Mononuclear cell (primary cell): ENCODE results near the gene FIBP. TPM values are rescaled to one million over a fixed set of nuclear protein-coding genes. Genes with fewer than 3 reads are reported as not detected.
"Not testable (repeated sequence)": the region's sequence is repeated elsewhere in the genome, so short reads cannot be mapped to it uniquely, and the experiment has no call there.

Source experiments
- H3K27me3 ChIP-seq: 2 replicates; pipeline ENCODE4 v1.6.0; 2011; ENCODE audit warnings: low read length, control low read depth; ENCODE audit not compliant: insufficient read depth
- H3K4me1 ChIP-seq: 2 replicates; pipeline ENCODE4 v1.5.1; 2011; ENCODE audit warnings: mild to moderate bottlenecking, low read length, control low read depth; ENCODE audit not compliant: insufficient read depth
- H3K4me3 ChIP-seq: 2 replicates; pipeline ENCODE4 v1.5.1; 2011; ENCODE audit warnings: mild to moderate bottlenecking, low read length, moderate library complexity
- H3K9me3 ChIP-seq: 2 replicates; pipeline ENCODE4 v1.5.1; 2011; ENCODE audit warnings: low read depth, mild to moderate bottlenecking, control low read depth, low read length
- total RNA-seq: library from RNA; depleted of rRNA; stranded (reverse); fragments of >200 nt; gene quantifications from one replicate; pipeline ENCODE4 v1.2.3, GENCODE V29; 2012

FIBP gene
- total RNA-seq, 1 donor: 40.3 TPM

DNA sequence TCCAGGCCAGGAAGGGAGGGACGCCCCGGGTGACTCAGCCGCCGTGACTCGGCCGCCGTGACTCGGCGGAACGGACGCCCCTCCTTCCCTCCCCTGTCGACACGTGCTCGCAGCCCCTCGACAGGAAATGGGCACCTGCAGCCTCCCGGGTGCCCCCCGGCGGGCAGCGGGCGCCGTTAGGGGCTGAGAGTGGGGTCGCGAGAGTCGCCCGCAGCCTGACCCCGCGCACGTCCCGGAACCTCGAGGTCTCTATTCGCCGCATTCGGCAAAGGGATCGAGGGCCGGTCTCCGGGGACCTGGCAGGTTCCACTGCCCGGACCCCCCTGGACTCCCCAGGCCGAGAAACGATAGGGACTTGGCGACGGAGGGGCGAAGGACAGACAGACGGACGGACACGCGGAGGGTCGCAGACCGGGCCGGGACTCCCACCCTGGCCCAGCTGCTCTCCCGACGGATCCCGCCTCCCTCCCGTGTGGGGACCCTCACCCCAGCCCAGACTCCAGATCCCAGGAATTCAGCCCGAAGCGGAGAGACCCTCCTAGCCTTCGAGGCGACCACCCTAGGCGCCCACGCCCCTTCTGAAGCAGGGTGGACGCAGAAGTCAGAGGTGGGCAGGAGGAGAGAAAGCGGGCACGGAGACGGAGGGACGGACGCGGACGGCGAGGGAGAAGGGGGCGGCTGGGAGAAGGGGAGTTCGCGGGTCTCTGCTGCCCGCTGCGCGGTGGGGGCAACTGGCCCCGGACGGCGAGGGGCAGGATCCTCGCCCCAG, 11.3 kb upstream of the FIBP start:
- Histone ChIP-seq H3K9me3 (no peaks in the 10 kb centered on the region), H3K4me1 (peaks cover 34% of the 10 kb centered on the region), H3K4me3 (peak overlapping the region; percentile 36), H3K27me3 (peaks cover 6% of the 10 kb centered on the region)

GRCh38 chr11:65898656-65899355, 10.5 kb upstream of the FIBP start:
- peaks cover 41% of the 10 kb centered on the region for H3K4me1 ChIP-seq
- peaks cover 6% of the 10 kb centered on the region for H3K27me3 ChIP-seq
- H3K4me3 ChIP-seq: peak overlapping the region; percentile 36
- no peaks in the 10 kb centered on the region for H3K9me3 ChIP-seq

DNA sequence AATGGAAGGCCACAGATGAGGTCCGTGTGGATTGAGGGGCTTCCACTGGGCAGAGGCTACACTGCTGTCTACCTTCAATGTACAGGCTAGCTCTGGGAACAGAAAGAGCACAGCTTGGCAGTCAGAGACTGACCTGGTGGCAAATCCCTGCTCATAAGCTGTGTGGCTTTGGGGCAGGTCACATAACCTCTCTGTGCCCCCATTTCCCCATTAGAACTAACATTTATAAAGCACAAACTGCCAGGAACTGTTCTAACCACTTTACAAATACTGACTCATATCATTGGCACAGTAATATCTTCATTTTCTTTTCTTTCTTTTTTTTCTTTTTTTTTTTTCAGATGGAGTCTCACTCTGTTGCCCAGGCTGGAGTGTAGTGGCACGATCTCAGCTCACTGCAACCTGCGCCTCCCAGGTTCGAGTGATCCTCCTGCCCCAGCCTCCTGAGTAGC, 8.8 kb upstream of the FIBP start:
- peaks cover 59% of the 10 kb centered on the region for H3K4me1 ChIP-seq
- H3K9me3 ChIP-seq: no peaks in the 10 kb centered on the region
- H3K4me3 ChIP-seq: no peak overlapping the region

GRCh38 chr11:65896034-65896999, 8.0 kb upstream of the FIBP start:
- H3K4me1 ChIP-seq: peaks cover 63% of the 10 kb centered on the region
- H3K4me3 ChIP-seq: no peak overlapping the region
- peaks cover 6% of the 10 kb centered on the region for H3K27me3 ChIP-seq
- no peaks in the 10 kb centered on the region for H3K9me3 ChIP-seq

More for the DNA sequence above, 8.8 kb upstream of the FIBP start:
- H3K27me3 ChIP-seq: peaks cover 6% of the 10 kb centered on the region

DNA sequence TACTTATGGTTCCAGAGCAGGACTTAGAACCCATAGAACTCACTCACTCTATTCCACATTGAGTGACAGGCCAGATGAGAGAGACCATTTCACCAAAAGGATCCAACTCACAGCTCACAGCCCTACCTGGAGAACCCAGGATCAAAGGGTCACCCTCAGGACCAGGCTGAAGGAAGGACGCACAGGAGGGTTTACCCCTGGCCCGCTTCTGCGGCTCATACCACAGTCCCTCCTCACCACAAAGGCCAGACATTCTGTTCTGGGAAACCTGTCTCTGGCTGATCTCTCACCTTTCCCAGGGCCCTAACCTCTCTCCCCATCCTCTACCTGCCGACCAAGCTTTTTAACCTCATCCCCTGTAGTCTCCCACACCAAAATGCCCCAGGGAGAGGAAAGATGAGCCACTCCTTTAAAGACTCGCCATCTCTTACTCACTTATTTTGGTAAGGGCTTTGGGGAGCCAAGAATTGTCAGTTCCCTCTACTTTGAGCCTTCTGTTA, 7.3 kb upstream of the FIBP start:
- peaks cover 65% of the 10 kb centered on the region for H3K4me1 ChIP-seq
- H3K9me3 ChIP-seq: no peaks in the 10 kb centered on the region
- no peak overlapping the region for H3K4me3 ChIP-seq
- H3K27me3 ChIP-seq: peaks cover 6% of the 10 kb centered on the region

- Histone ChIP-seq H3K4me1 (peaks cover 66% of the 10 kb centered on the region), H3K27me3 (peaks cover 2% of the 10 kb centered on the region), H3K4me3 (peak overlapping the region; percentile 27), H3K9me3 (no peaks in the 10 kb centered on the region)
Observed at GRCh38 chr11:65894034-65894591, 5.8 kb upstream of the FIBP start.

DNA sequence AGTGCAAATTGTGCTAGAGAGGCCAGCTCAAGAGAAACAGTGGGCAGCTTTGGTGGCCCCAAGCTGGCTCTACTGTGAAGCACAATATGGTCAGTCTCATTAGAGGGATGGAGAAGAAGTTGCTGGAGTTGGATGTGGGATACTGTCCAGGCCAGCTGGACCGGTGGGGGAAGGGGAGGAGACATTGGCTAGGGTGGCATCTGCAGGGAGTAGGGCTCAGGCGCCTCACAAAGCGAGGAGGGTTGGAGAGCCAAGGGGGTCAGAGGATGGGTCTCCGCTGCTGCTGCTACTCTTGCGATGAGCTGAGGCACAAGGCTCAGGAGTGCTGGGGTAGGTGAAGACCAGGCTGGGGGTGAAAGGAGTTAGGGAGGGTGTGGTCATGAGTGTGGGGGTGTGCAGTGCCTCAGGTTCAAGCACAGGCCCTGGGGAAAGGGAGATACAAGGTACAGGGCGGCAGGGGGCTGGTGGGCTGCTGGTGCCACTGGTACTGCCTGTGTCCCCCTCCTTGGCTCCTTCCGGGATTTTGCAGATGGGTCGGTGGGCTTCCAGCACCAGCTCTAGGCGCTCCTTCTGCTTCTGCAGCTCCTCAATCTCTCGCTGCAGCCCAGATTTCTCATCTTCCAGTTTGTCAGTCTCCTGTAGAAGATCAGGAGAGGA, 4.5 kb upstream of the FIBP start:
- Histone ChIP-seq H3K4me1 (peaks cover 65% of the 10 kb centered on the region), H3K4me3 (no peak overlapping the region), H3K9me3 (no peaks in the 10 kb centered on the region), H3K27me3 (no peaks in the 10 kb centered on the region)

DNA sequence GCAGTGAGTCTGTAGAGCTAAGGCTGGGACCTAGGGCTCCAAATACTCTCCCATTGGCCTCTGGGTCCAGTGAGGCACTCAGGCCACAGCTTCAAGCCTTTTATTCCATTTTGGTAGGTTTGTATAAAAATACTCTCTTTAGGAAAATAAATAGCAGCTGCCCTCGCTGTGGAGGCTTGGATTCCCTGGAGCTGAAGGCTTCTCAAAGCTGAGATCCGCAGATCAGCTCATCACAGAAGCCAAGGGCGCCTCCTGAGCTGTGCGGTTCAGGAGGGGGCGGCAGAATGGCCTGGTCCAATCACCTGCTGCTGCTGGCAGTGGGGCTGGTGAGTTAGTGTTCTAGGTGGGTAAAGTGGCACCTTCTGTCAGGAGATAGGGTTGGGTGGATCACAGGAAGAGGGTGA, 3.9 kb upstream of the FIBP start:
- Histone ChIP-seq H3K4me1 (peaks cover 72% of the 10 kb centered on the region), H3K4me3 (peak overlapping the region; percentile 58)
- H3K27me3 ChIP-seq, H3K9me3 ChIP-seq: not testable (repeated sequence)

- H3K4me1 ChIP-seq: peaks cover 77% of the 10 kb centered on the region
- no peaks in the 10 kb centered on the region for H3K9me3 ChIP-seq
- peak overlapping the region; percentile 58 for H3K4me3 ChIP-seq
- H3K27me3 ChIP-seq: no peaks in the 10 kb centered on the region
Observed at GRCh38 chr11:65891219-65892136, 3.2 kb upstream of the FIBP start.

DNA sequence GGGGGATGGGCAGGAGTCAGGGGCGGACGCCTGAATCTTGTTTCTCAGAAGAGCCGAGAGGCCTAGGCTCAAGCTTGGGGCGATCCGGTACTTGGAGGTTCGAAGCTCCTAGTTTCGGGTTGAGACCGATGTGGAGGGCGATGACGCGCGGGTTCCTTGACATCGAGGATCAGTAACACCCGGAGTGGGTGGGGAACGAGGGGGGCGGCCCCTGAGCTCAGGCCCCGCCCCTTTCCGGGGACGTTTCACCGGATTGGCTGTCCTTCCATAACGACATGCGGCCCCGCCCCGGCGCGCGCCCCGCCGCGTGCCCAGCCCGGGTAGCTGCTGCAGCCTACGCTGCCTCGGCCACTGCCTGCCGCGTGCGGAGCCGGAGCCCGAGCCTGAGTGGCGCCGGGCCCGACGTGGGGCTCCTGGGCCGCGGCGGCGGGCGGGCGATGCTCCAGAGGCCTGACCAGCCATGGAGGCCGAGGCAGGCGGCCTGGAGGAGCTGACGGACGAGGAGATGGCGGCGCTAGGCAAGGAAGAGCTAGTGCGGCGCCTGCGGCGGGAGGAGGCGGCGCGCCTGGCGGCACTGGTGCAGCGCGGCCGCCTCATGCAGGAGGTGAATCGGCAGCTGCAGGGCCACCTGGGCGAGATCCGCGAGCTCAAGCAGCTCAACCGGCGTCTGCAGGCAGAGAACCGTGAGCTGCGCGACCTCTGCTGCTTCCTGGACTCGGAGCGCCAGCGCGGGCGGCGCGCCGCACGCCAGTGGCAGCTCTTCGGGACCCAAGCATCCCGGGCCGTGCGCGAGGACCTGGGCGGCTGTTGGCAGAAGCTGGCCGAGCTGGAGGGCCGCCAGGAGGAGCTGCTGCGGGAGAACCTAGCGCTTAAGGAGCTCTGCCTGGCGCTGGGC, 2.3 kb upstream of the FIBP start, which contains the start of gene CCDC85B:
Gene CCDC85B, plus strand, starts transcription at position 350 of the 895 bp plus-strand sequence. Its CDS starts 111 bp downstream, at position 461.
- H3K9me3 ChIP-seq: no peaks in the 10 kb centered on the region
- peak within 1 kb of the TSS; percentile 58 for H3K4me3 ChIP-seq
- no peaks in the 10 kb centered on the region for H3K27me3 ChIP-seq
- H3K4me1 ChIP-seq: peaks cover 77% of the 10 kb centered on the region

- Histone ChIP-seq H3K9me3 (no peaks in the 10 kb centered on the region), H3K27me3 (no peaks in the 10 kb centered on the region), H3K4me3 (peak overlapping the region; percentile 71), H3K4me1 (peaks cover 61% of the 10 kb centered on the region)
Observed at GRCh38 chr11:65887723-65888162, 528 bp downstream of the FIBP start.
